ENCODE results near the gene FGF22.

FGF22 gene

GRCh38 chr19:616062-616700, 23.5 kb upstream of the FGF22 start:
- TF ChIP-seq CTCF (conservative IDR thresholded peaks at IDR 0.05), result no peak
- H3K27ac ChIP-seq, result no peak overlapping the region

- no peak for TF ChIP-seq CTCF (conservative IDR thresholded peaks at IDR 0.05)
- H3K27ac ChIP-seq, result no peak overlapping the region
These were observed 22.7 kb upstream of the FGF22 start for GRCh38 chr19:616747-617526.

- TF ChIP-seq CTCF (conservative IDR thresholded peaks at IDR 0.05), result no peak
- no peak overlapping the region for H3K27ac ChIP-seq
These were observed 22.0 kb upstream of the FGF22 start for GRCh38 chr19:617551-618246.

GRCh38 chr19:618247-618619, 21.4 kb upstream of the FGF22 start:
- TF ChIP-seq CTCF (conservative IDR thresholded peaks at IDR 0.05), result no peak

GRCh38 chr19:618674-619285, 20.9 kb upstream of the FGF22 start:
- no peak for TF ChIP-seq CTCF (conservative IDR thresholded peaks at IDR 0.05)
- no peak overlapping the region for H3K27ac ChIP-seq

More at GRCh38 chr19:618247-618619, 21.4 kb upstream of the FGF22 start:
- H3K27ac ChIP-seq, result no peak overlapping the region

GRCh38 chr19:619286-620002, 20.2 kb upstream of the FGF22 start:
- TF ChIP-seq CTCF (conservative IDR thresholded peaks at IDR 0.05), result no peak
- H3K27ac ChIP-seq, result no peak overlapping the region
